Parathyroid adenoma (tissue), 2 donors: ENCODE data around the gene SND1.

ENCODE experiments used
- H2AFZ ChIP-seq: fragments of 300-600 bp; sonication (generic); one replicate; pipeline ENCODE4 v1.7.0; 2017; ENCODE audit warnings: antibody characterized with exemption, mild to moderate bottlenecking
- H3K27ac ChIP-seq: fragments of 300-600 bp; sonication (generic); one replicate; pipeline ENCODE4 v1.7.0; 2017
- H3K27me3 ChIP-seq: fragments of 300-600 bp; sonication (generic); one replicate; pipeline ENCODE4 v1.7.0; 2017; ENCODE audit warnings: low read length; ENCODE audit not compliant: control insufficient read depth, insufficient read depth
- H3K36me3 ChIP-seq: fragments of 300-600 bp; sonication (generic); one replicate; pipeline ENCODE4 v1.7.0; 2017; ENCODE audit warnings: low read length; ENCODE audit not compliant: control insufficient read depth, insufficient read depth
- H3K4me1 ChIP-seq: fragments of 300-600 bp; sonication (generic); one replicate; pipeline ENCODE4 v1.7.0; 2017; ENCODE audit warnings: control low read depth
- H3K4me2 ChIP-seq: fragments of 300-600 bp; sonication (generic); one replicate; pipeline ENCODE4 v1.7.0; 2017; ENCODE audit warnings: low read length
- H3K4me3 ChIP-seq: fragments of 300-600 bp; sonication (generic); one replicate; pipeline ENCODE4 v1.7.0; 2017; ENCODE audit warnings: low read depth, low read length
- H3K79me2 ChIP-seq: fragments of 300-600 bp; sonication (generic); one replicate; pipeline ENCODE4 v1.7.0; 2017; ENCODE audit warnings: control low read depth
- H3K9ac ChIP-seq: fragments of 300-600 bp; sonication (generic); one replicate; pipeline ENCODE4 v1.7.0; 2017; ENCODE audit warnings: mild to moderate bottlenecking
- H3K9me3 ChIP-seq: fragments of 300-600 bp; sonication (generic); one replicate; pipeline ENCODE4 v1.7.0; 2017; ENCODE audit warnings: low read length; ENCODE audit not compliant: control insufficient read depth
- CTCF ChIP-seq: fragments of 300-600 bp; sonication (generic); IDR thresholded peaks from one replicate; pipeline ENCODE4 v1.7.0; 2017; ENCODE audit warnings: antibody characterized with exemption, mild to moderate bottlenecking
- donor health status: primary hyperparathyroidism.

SND1 gene

GRCh38 chr7:127932496-127932895 is 280.5 kb downstream of the SND1 start:
- no peak for TF ChIP-seq CTCF
- no peak overlapping the region for H3K27ac ChIP-seq
- no peaks in the 10 kb centered on the region for H3K36me3 ChIP-seq

GRCh38 chr7:127933146-127933545 is 281.2 kb downstream of the SND1 start:
- no peak overlapping the region for H2AFZ ChIP-seq
- no peaks in the 10 kb centered on the region for H3K36me3 ChIP-seq
- TF ChIP-seq CTCF = no peak
- no peaks in the 10 kb centered on the region for H3K9me3 ChIP-seq
- no peak overlapping the region for H3K27ac ChIP-seq
- H3K79me2 ChIP-seq = peaks cover 10% of the 10 kb centered on the region
- H3K4me3 ChIP-seq = no peak overlapping the region
- H3K4me2 ChIP-seq = no peak overlapping the region
- peaks cover 4% of the 10 kb centered on the region for H3K4me1 ChIP-seq
- no peak overlapping the region for H3K9ac ChIP-seq
- no peaks in the 10 kb centered on the region for H3K27me3 ChIP-seq

More at GRCh38 chr7:127932496-127932895, 280.5 kb downstream of the SND1 start:
- H3K79me2 ChIP-seq = peaks cover 6% of the 10 kb centered on the region
- H3K4me2 ChIP-seq = no peak overlapping the region
- no peaks in the 10 kb centered on the region for H3K27me3 ChIP-seq
- H3K4me3 ChIP-seq = no peak overlapping the region
- H3K4me1 ChIP-seq = peaks cover 4% of the 10 kb centered on the region
- no peaks in the 10 kb centered on the region for H3K9me3 ChIP-seq
- H2AFZ ChIP-seq = no peak overlapping the region
- H3K9ac ChIP-seq = no peak overlapping the region

GRCh38 chr7:127934711-127935110 is 282.7 kb downstream of the SND1 start:
- Histone ChIP-seq H2AFZ (no peak overlapping the region), H3K4me2 (no peak overlapping the region), H3K27me3 (no peaks in the 10 kb centered on the region), H3K4me3 (no peak overlapping the region), H3K9me3 (no peaks in the 10 kb centered on the region), H3K9ac (no peak overlapping the region), H3K79me2 (peaks cover 10% of the 10 kb centered on the region), H3K36me3 (no peaks in the 10 kb centered on the region), H3K4me1 (peaks cover 4% of the 10 kb centered on the region), H3K27ac (no peak overlapping the region)
- TF ChIP-seq CTCF = no peak

- Histone ChIP-seq H3K79me2 (peaks cover 10% of the 10 kb centered on the region), H3K4me2 (no peak overlapping the region), H3K9ac (no peak overlapping the region), H3K4me3 (no peak overlapping the region), H3K27ac (no peak overlapping the region), H3K36me3 (no peaks in the 10 kb centered on the region), H3K9me3 (no peaks in the 10 kb centered on the region), H3K4me1 (peaks cover 4% of the 10 kb centered on the region), H3K27me3 (no peaks in the 10 kb centered on the region), H2AFZ (no peak overlapping the region)
- TF ChIP-seq CTCF = no peak
These were observed 283.9 kb downstream of the SND1 start for GRCh38 chr7:127935847-127936376.

GRCh38 chr7:127937066-127937680 is 285.2 kb downstream of the SND1 start:
- Histone ChIP-seq H2AFZ (no peak overlapping the region), H3K4me3 (no peak overlapping the region), H3K27me3 (no peaks in the 10 kb centered on the region), H3K36me3 (no peaks in the 10 kb centered on the region), H3K4me2 (no peak overlapping the region), H3K9me3 (no peaks in the 10 kb centered on the region), H3K4me1 (peaks cover 4% of the 10 kb centered on the region), H3K27ac (no peak overlapping the region), H3K79me2 (peaks cover 10% of the 10 kb centered on the region), H3K9ac (no peak overlapping the region)
- no peak for TF ChIP-seq CTCF
